Right kidney (tissue), 1 donor: ENCODE results near the gene ARHGAP24.
"Not testable (repeated sequence)": the region's sequence is repeated elsewhere in the genome, so short reads cannot be mapped to it uniquely, and the experiment has no call there.

Experiments
- DNase-seq: peaks from one replicate; pipeline ENCODE4 v3.0.0-alpha.2; 2016

ARHGAP24 gene

DNA sequence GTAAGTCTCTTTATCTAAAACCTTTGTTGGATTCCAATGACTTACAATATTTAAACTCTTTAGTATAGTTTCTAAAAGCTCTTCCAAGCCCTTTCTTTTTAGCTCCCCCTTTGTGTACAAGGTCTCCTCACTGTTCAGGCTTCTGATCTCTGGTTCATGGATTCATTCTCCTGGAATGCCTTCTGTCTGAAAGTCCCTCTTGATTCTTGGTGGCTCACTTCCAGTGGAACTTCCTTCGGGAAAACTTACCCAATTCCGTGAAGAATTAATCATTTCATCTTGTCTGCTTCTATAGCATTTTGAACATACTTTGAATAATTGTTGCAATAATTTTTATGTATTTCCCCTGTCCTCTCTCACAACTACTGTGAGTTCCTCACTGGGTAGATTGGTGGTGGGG, 3.6 kb downstream of the ARHGAP24 start:
- no peak for DNase-seq

- DNase-seq: no peak
Observed at GRCh38 chr4:85482010-85482738, 7.2 kb downstream of the ARHGAP24 start.

- no peak for DNase-seq
Observed at GRCh38 chr4:85486425-85487086, 11.6 kb downstream of the ARHGAP24 start.

DNA sequence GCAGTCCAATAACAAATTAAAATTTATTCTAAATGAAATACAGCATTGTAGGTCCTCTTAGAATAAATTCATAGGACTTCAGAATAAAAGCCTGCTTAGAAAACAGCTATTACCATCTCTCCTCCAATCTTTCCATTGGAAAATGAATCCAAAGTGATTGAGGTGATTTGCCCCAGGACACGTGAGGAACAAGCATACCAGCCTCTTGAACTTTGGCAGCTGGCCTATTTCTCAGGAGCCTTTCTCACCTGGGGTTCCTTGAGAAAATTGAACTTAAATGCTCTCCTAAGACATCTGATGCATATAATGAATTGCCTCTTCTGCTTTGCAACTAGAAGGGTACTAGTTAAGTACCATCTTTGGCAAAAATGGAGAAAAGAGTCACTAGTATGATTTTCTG, 13.5 kb downstream of the ARHGAP24 start:
- no peak for DNase-seq

- DNase-seq: no peak
Observed at GRCh38 chr4:85489273-85489981, 14.5 kb downstream of the ARHGAP24 start.

- DNase-seq: no peak
Observed at GRCh38 chr4:85491527-85491926, 16.6 kb downstream of the ARHGAP24 start.

GRCh38 chr4:85492336-85492735, 17.4 kb downstream of the ARHGAP24 start:
- no peak for DNase-seq

- no peak for DNase-seq
Observed at GRCh38 chr4:85495621-85496020, 20.7 kb downstream of the ARHGAP24 start.

GRCh38 chr4:85496126-85496849, 21.3 kb downstream of the ARHGAP24 start:
- DNase-seq: no peak

GRCh38 chr4:85496933-85497332, 22.0 kb downstream of the ARHGAP24 start:
- no peak for DNase-seq

GRCh38 chr4:85498068-85498733, 23.3 kb downstream of the ARHGAP24 start:
- DNase-seq: no peak

GRCh38 chr4:85499573-85499972, 24.6 kb downstream of the ARHGAP24 start:
- no peak for DNase-seq

- DNase-seq: no peak
Observed at GRCh38 chr4:85500110-85500867, 25.3 kb downstream of the ARHGAP24 start.

GRCh38 chr4:85501145-85501544, 26.2 kb downstream of the ARHGAP24 start:
- not testable (repeated sequence) for DNase-seq

DNA sequence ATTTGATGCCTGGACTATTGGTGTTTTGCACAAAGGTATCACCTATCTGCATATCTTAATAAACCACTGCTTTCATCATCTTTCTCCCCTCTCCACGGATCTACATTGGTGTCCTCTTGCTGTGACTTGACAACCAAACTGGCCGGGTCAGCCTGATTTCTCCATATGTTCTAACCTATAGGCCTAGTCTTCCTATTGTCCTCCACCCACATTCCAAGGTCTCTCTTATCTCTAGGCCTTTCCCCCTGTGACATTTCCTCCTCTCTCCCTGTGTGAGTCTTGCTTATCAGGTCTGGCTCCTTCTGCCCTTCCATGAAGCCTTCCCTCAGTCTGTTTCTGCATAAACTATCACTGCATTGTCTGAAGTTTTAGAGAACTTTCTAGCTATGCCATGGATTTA, 33.7 kb downstream of the ARHGAP24 start:
- no peak for DNase-seq

GRCh38 chr4:85509882-85510631, 35.1 kb downstream of the ARHGAP24 start:
- no peak for DNase-seq

DNA sequence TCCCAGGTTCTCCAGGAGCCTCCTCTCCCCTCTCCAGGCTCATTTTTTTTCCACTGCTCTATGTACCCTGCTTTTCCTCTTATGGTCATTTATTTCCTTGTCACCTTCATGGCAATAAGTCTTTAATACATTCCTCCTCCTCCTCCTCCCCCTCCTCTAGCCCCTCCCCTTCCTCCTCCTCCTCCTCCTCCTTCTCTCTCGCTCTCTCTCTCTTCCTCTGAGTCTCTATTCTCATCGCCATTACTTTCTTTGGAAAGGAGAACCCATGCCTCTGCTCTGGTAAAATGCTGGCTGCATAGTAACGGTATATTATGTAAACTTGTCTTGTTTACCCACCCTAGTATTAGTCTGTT, 35.7 kb downstream of the ARHGAP24 start:
- DNase-seq: no peak

GRCh38 chr4:85512446-85513205, 37.7 kb downstream of the ARHGAP24 start:
- DNase-seq: no peak

- no peak for DNase-seq
Observed at GRCh38 chr4:85514117-85514516, 39.2 kb downstream of the ARHGAP24 start.

DNA sequence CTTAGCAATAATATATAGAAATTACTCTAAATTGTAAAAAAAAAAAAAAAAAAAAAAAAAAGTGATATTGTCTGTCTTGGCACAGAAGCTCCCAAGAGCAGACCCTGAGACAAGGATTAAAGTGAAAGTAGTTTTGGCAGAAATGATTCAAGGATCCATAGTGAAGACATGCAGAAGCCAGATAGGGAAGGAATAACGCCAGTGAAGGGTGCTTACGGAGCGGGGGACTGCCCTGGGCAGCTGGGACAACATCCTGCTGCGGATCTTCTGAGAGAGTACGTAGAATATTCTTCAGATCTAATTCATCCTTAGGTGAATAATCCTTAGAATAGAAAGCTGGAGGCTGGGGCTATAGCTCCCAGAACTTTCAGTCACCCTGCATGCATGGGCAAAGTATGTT, 39.8 kb downstream of the ARHGAP24 start:
- DNase-seq: no peak
